Measurements from ENCODE around the gene CSTB. TPM values are rescaled to one million over a fixed set of nuclear protein-coding genes. Genes with fewer than 3 reads are reported as not detected.
A peak's percentile ranks its signal among the peaks of the same experiment; 100 is the strongest.

The CSTB gene
- total RNA-seq, 1 donor from 2014 or later, result 42.6 TPM

DNA sequence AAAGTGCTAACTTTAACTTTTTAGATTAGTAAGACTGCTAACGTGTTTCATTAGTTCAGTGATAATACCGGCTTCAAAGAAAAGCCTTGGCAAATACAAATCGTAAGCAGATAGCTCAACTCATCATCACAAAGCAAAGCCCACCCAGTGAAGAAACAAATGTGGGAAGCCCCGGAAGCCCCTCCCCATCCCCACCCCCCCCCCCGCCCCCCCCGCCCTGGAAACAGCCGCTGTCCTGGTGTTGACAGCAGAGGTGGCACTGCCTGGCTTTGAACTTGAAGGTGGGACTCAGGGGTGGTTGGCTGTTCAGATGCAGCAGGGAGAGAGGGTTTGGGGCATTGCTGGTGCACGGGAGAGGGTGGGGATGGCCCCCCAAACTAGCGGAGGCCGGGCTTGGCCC, 43.0 kb downstream of the CSTB start:
- Mint-ChIP-seq H3K27ac (no peak overlapping the region), H3K27me3 (no peaks in the 10 kb centered on the region), H3K4me3 (ENCODE audit: low read depth) (no peak overlapping the region), H3K36me3 (ENCODE audit: insufficient read depth) (peaks cover 3% of the 10 kb centered on the region), H3K4me1 (ENCODE audit: low read depth) (peaks cover 11% of the 10 kb centered on the region), H3K9me3 (ENCODE audit: low read depth) (no peaks in the 10 kb centered on the region)
- TF ChIP-seq, protein P1, sequence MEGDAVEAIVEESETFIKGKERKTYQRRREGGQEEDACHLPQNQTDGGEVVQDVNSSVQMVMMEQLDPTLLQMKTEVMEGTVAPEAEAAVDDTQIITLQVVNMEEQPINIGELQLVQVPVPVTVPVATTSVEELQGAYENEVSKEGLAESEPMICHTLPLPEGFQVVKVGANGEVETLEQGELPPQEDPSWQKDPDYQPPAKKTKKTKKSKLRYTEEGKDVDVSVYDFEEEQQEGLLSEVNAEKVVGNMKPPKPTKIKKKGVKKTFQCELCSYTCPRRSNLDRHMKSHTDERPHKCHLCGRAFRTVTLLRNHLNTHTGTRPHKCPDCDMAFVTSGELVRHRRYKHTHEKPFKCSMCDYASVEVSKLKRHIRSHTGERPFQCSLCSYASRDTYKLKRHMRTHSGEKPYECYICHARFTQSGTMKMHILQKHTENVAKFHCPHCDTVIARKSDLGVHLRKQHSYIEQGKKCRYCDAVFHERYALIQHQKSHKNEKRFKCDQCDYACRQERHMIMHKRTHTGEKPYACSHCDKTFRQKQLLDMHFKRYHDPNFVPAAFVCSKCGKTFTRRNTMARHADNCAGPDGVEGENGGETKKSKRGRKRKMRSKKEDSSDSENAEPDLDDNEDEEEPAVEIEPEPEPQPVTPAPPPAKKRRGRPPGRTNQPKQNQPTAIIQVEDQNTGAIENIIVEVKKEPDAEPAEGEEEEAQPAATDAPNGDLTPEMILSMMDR (IDR thresholded peaks at IDR 0.05; ENCODE audit: unreplicated experiment), result no peak
- no peak for DNase-seq (ENCODE audit: low spot score, unreplicated experiment)

DNA sequence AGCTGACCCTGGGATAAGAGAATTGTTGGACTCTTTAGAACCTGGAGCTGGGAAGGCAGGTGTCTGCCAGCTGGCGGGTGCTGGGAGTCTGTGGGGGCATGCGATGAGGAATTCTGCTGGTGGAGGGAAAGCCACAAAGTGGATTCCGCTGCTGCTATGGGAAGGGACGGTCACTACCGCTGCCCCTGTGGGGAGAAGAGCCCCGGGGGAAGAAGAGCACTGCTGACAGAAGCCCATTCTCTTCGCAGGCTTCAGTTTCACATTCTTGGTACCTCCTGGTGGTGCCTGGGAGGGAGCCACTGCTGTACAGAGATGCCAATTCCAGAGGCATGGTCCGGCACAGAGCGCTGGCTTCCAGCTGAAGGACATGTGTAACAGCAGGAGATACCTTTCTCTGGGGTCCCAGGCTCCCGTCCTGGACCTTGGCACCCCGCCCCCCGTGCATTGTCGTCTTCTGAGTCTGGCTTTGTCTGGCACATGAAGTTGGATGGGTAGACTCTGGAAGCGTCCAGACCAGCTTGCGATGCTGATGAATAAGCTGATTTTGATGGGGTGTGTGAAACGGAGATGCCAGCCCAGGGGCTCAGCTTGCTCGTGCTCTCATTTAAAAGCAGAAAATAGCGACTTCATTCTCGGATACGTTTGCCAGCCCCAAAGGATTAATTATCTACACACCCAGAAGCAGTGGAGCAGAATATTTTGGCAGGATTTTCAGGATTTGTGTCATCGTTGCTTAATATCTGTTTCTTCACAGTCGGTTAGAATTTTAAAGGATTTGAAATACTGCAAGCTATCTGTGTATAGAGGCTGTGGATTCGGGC, 44.0 kb downstream of the CSTB start:
- Mint-ChIP-seq H3K36me3 (ENCODE audit: insufficient read depth) (peaks cover 3% of the 10 kb centered on the region), H3K4me3 (ENCODE audit: low read depth) (no peak overlapping the region), H3K9me3 (ENCODE audit: low read depth) (no peaks in the 10 kb centered on the region), H3K27ac (no peak overlapping the region), H3K4me1 (ENCODE audit: low read depth) (peaks cover 11% of the 10 kb centered on the region), H3K27me3 (no peaks in the 10 kb centered on the region)
- DNase-seq (ENCODE audit: low spot score, unreplicated experiment), result no peak
- TF ChIP-seq, protein P1 (IDR thresholded peaks at IDR 0.05; ENCODE audit: unreplicated experiment), result no peak

- peaks cover 2% of the 10 kb centered on the region for H3K36me3 Mint-ChIP-seq (ENCODE audit: insufficient read depth)
- H3K27ac Mint-ChIP-seq, result no peak overlapping the region
- H3K4me1 Mint-ChIP-seq (ENCODE audit: low read depth), result peaks cover 11% of the 10 kb centered on the region
- no peaks in the 10 kb centered on the region for H3K9me3 Mint-ChIP-seq (ENCODE audit: low read depth)
- H3K27me3 Mint-ChIP-seq, result no peaks in the 10 kb centered on the region
- TF ChIP-seq, protein P1 (IDR thresholded peaks at IDR 0.05; ENCODE audit: unreplicated experiment), result no peak
- no peak overlapping the region for H3K4me3 Mint-ChIP-seq (ENCODE audit: low read depth)
- DNase-seq (ENCODE audit: low spot score, unreplicated experiment), result no peak
Observed at GRCh38 chr21:43731476-43731875, 44.6 kb downstream of the CSTB start.

- TF ChIP-seq, protein P1 (IDR thresholded peaks at IDR 0.05; ENCODE audit: unreplicated experiment), result peak; percentile 63
- Mint-ChIP-seq H3K4me3 (ENCODE audit: low read depth) (peak overlapping the region; percentile 81), H3K27me3 (no peaks in the 10 kb centered on the region), H3K27ac (peak overlapping the region; percentile 92), H3K36me3 (ENCODE audit: insufficient read depth) (peaks cover 2% of the 10 kb centered on the region), H3K9me3 (ENCODE audit: low read depth) (no peaks in the 10 kb centered on the region), H3K4me1 (ENCODE audit: low read depth) (peaks cover 11% of the 10 kb centered on the region)
- peak; percentile 49 for DNase-seq (ENCODE audit: low spot score, unreplicated experiment)
Observed at GRCh38 chr21:43728467-43729390, 47.4 kb downstream of the CSTB start.

DNA sequence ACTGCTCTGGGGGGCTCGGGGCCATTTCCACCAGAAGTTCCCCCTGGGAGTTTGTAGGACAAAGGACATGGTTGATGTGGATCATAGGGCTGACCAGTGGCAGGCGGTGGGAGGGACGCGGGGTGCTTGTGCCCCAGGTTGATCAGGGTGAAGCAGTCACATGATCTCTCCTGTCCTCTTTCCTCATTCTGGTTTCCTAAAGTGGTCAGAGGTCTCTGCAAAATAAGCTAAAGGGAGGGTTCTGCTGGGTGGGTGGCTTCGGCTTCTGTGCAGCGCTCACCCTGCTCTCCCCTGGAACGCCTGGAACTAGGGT, 48.0 kb downstream of the CSTB start:
- TF ChIP-seq, protein P1 (IDR thresholded peaks at IDR 0.05; ENCODE audit: unreplicated experiment), result no peak
- Mint-ChIP-seq H3K4me1 (ENCODE audit: low read depth) (peaks cover 11% of the 10 kb centered on the region), H3K27ac (peak overlapping the region; percentile 69), H3K9me3 (ENCODE audit: low read depth) (no peaks in the 10 kb centered on the region), H3K4me3 (ENCODE audit: low read depth) (peak overlapping the region; percentile 81), H3K27me3 (no peaks in the 10 kb centered on the region), H3K36me3 (ENCODE audit: insufficient read depth) (no peaks in the 10 kb centered on the region)
- no peak for DNase-seq (ENCODE audit: low spot score, unreplicated experiment)
